NCI-H2227 treated with DMSO at 0.1 percent for 48 hours (cell line): ENCODE results near the gene FAP.

ENCODE experiments used
- DNase-seq: peaks from one replicate; lab custom pipeline; 2025; lab: John Stamatoyannopoulos, UW

FAP gene

GRCh38 chr2:162126111-162126519 is 117.1 kb downstream of the FAP start:
- no peak for DNase-seq

GRCh38 chr2:162125138-162125537 is 118.1 kb downstream of the FAP start:
- no peak for DNase-seq

GRCh38 chr2:162123806-162124758 is 119.2 kb downstream of the FAP start:
- DNase-seq: peak; percentile 66
